HUES48 (cell line): Measurements from ENCODE around the gene CACNG5.

Source experiments
- H3K27ac ChIP-seq: one replicate; pipeline ENCODE4 v1.7.0; 2013; ENCODE audit warnings: low read depth, low read length, inconsistent platforms
- H3K27me3 ChIP-seq: 2 replicates; pipeline ENCODE4 v1.6.1; 2013; ENCODE audit warnings: mild to moderate bottlenecking, low read length; ENCODE audit not compliant: control insufficient read depth, insufficient read depth
- H3K36me3 ChIP-seq: 2 replicates; pipeline ENCODE4 v1.6.1; 2013; ENCODE audit warnings: low read length; ENCODE audit not compliant: control insufficient read depth, insufficient read depth
- H3K4me1 ChIP-seq: 2 replicates; pipeline ENCODE4 v1.6.1; 2013; ENCODE audit warnings: mild to moderate bottlenecking, low read length; ENCODE audit not compliant: control insufficient read depth, insufficient read depth
- H3K4me3 ChIP-seq: 2 replicates; pipeline ENCODE4 v1.5.1; 2013; ENCODE audit warnings: mild to moderate bottlenecking, low read depth, low read length
- H3K9ac ChIP-seq: 2 replicates; pipeline ENCODE4 v1.6.1; 2013; ENCODE audit warnings: mild to moderate bottlenecking, low read depth, low read length, moderate library complexity
- H3K9me3 ChIP-seq: 2 replicates; pipeline ENCODE4 v1.6.1; 2013; ENCODE audit warnings: low read length; ENCODE audit not compliant: control insufficient read depth, insufficient read depth

Gene CACNG5

DNA sequence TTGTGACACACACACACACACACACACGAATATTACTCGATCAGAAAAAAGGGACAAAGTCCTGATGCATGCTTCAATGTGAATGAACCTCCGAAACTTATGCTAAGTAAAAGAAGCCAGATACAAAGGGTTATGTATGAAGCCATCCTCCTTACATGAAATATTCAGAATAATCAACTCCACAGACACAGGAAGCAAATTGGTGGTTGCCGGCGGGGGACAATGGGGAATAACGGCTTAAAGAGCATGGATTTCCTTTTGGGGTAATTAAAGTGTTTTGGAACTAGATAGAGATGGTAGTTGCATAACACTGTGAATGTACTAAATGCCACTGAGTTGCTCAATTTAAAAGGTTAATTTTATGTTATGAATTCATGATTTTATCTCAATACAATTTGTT, 8.1 kb upstream of the CACNG5 start:
- H3K9me3 ChIP-seq = no peaks in the 10 kb centered on the region
- peaks cover 19% of the 10 kb centered on the region for H3K4me1 ChIP-seq
- no peaks in the 10 kb centered on the region for H3K36me3 ChIP-seq
- H3K27me3 ChIP-seq = peaks cover 5% of the 10 kb centered on the region; the same call in 1 of the 2 replicates
- no peak overlapping the region for H3K27ac ChIP-seq
- no peak overlapping the region for H3K9ac ChIP-seq
- H3K4me3 ChIP-seq = no peak overlapping the region

DNA sequence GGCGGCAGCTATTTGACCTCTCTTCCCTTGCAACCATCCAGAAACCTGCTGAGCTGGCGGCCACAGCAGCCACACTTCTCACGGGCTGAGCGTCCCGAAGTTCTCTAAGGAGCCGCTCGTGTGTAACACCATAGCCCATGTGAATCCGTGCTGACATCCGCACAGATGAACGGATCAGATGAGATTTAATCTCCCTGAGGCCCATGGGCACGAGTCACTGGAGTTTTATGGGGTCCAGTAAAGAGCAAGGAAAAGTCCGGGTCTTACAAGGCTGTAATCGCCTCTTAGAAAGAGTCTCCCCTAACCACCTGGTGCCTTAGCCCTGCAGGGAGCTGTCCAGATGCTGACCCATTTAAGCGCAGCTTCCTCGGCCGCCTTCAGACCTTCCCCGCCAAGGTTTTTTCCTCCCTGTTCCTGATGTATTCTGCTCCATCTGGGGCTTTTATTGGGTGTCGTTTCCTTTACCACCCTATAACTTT, 5.5 kb upstream of the CACNG5 start:
- H3K9ac ChIP-seq = no peak overlapping the region
- H3K9me3 ChIP-seq = no peaks in the 10 kb centered on the region
- no peak overlapping the region for H3K4me3 ChIP-seq
- H3K27ac ChIP-seq = peak overlapping the region; percentile 34
- peaks cover 19% of the 10 kb centered on the region for H3K4me1 ChIP-seq
- H3K36me3 ChIP-seq = no peaks in the 10 kb centered on the region
- H3K27me3 ChIP-seq = peaks cover 19% of the 10 kb centered on the region

GRCh38 chr17:66829883-66830282, 5.0 kb upstream of the CACNG5 start:
- Histone ChIP-seq H3K36me3 (no peaks in the 10 kb centered on the region), H3K4me1 (peaks cover 19% of the 10 kb centered on the region), H3K27ac (no peak overlapping the region), H3K27me3 (peaks cover 22% of the 10 kb centered on the region), H3K9me3 (no peaks in the 10 kb centered on the region), H3K9ac (no peak overlapping the region), H3K4me3 (peak overlapping the region; percentile 2; the same call in 1 of the 2 replicates)

- Histone ChIP-seq H3K4me1 (peaks cover 19% of the 10 kb centered on the region), H3K9ac (no peak overlapping the region), H3K36me3 (no peaks in the 10 kb centered on the region), H3K27ac (no peak overlapping the region), H3K27me3 (peaks cover 26% of the 10 kb centered on the region), H3K9me3 (no peaks in the 10 kb centered on the region), H3K4me3 (peak overlapping the region; percentile 2; the same call in 1 of the 2 replicates)
Measured at GRCh38 chr17:66830451-66830850, 4.5 kb upstream of the CACNG5 start.

DNA sequence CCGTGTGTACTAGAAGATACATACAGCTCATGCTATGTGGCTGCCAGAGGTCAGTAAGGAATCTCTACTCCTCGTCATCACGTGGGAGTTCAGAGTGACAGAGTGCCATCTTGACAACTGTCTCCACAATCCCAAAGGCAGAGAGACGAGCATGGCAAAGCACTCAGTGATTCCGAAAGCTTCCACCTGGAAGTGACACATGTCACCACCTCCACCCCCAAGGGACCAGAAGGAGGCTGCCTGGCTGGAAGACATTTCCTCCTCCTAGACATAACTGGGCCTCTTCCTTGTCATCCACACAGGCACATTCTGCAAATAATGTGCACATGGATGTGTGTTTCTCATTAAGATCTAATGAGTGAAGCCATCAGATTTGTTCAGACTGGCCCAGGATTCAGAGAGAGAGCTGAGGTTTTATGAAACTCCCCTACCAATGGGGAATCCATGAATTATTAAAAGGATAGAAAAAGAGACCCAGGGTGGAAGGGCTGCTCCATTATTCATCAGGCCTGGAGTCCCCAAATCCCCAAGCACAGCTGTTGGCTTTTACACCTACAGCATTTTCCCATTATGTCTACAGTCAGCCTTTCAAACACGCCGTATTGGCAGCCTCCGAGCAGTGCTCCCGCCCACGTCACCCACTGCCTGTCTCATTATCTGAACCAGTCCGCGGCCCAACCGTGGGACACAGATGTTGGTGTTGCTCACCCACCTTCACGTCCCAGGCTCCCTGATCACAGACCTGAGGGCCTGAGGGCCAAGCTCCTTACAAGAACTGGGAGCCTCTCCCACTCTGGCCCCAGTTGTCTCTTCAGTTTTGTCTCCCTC, 3.3 kb upstream of the CACNG5 start:
- H3K4me1 ChIP-seq = peaks cover 19% of the 10 kb centered on the region
- no peak overlapping the region for H3K4me3 ChIP-seq
- H3K9me3 ChIP-seq = no peaks in the 10 kb centered on the region
- no peak overlapping the region for H3K9ac ChIP-seq
- H3K36me3 ChIP-seq = no peaks in the 10 kb centered on the region
- no peak overlapping the region for H3K27ac ChIP-seq
- H3K27me3 ChIP-seq = peaks cover 33% of the 10 kb centered on the region

- no peaks in the 10 kb centered on the region for H3K36me3 ChIP-seq
- no peak overlapping the region for H3K27ac ChIP-seq
- no peak overlapping the region for H3K4me3 ChIP-seq
- peaks cover 38% of the 10 kb centered on the region for H3K27me3 ChIP-seq
- H3K4me1 ChIP-seq = peaks cover 19% of the 10 kb centered on the region
- H3K9ac ChIP-seq = no peak overlapping the region
- no peaks in the 10 kb centered on the region for H3K9me3 ChIP-seq
Measured at GRCh38 chr17:66833201-66833600, 1.7 kb upstream of the CACNG5 start.

DNA sequence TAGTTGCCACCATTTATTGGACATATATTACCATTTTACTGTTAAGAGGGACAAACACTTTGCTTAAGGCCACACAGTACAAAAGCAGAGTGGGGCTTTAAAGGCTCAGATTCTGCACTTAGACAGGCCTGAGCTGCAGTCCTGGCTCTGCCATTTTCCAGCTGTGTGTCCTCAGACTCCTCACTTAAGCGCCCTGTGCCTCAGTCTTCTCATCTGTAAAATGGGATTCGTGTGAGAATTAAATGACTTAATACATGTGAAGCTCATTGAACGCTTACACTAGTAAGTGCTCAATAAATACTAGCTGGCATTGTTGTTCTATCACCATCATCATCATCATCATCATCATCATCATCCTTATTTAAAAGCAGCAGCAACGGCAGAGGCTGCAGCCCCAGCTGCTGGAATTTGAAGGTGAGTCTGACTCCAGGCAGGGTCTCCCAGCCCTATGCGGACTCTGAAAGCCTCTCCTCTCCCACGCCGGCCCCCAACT, 445 bp upstream of the CACNG5 start:
- H3K27ac ChIP-seq = no peak overlapping the region
- no peaks in the 10 kb centered on the region for H3K9me3 ChIP-seq
- peaks cover 11% of the 10 kb centered on the region for H3K4me1 ChIP-seq
- peaks cover 38% of the 10 kb centered on the region for H3K27me3 ChIP-seq
- peak overlapping the region; percentile 64 for H3K4me3 ChIP-seq
- H3K9ac ChIP-seq = no peak overlapping the region
- H3K36me3 ChIP-seq = no peaks in the 10 kb centered on the region

DNA sequence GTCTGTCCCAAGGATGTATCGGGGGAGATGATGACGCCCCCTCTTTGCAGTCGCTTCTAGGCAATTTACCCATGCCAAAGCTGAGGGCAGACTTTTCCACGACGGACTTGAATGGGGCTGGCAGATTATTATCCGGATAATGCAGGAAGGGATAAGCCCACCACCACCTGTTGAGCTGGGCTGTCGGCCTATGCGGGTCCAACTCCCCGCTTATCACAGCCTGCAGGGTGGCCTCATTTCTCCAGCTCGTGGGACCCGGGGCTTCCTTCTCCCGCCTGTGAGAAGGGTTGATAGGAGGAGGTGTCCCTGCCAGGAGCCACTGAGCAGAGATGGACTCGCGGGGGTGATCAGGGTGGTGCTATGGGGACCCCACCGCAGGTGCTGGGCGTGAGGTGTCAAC, 559 bp downstream of the CACNG5 start:
- Histone ChIP-seq H3K9me3 (no peaks in the 10 kb centered on the region), H3K27ac (no peak overlapping the region), H3K4me1 (peaks cover 3% of the 10 kb centered on the region), H3K9ac (no peak overlapping the region), H3K27me3 (peaks cover 34% of the 10 kb centered on the region), H3K36me3 (no peaks in the 10 kb centered on the region), H3K4me3 (peak overlapping the region; percentile 64)

- H3K4me3 ChIP-seq = no peak overlapping the region
- no peaks in the 10 kb centered on the region for H3K9me3 ChIP-seq
- H3K36me3 ChIP-seq = no peaks in the 10 kb centered on the region
- peaks cover 32% of the 10 kb centered on the region for H3K27me3 ChIP-seq
- no peak overlapping the region for H3K9ac ChIP-seq
- H3K27ac ChIP-seq = no peak overlapping the region
- H3K4me1 ChIP-seq = no peaks in the 10 kb centered on the region
Measured at GRCh38 chr17:66836063-66837005, 1.4 kb downstream of the CACNG5 start.

DNA sequence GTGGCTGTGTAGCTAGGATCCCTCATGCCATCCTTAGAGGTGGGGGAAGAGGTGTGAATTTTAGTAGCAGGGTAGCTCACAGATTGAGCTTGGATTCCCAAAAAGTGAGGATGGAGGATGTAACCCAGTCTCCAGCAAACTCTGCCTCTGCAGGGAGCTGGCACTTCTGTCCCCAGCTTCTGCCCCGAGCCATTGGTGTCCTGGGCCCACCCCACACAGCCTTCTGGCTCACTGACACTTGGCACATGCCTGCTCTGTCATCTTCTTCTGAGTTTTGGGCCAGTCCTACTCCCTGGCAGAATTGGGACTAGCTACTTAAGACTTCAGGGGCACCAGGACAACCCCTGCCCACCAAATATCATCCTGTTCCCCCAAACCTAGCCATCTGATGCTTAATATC, 2.3 kb downstream of the CACNG5 start:
- Histone ChIP-seq H3K4me1 (no peaks in the 10 kb centered on the region), H3K27me3 (peaks cover 32% of the 10 kb centered on the region), H3K36me3 (no peaks in the 10 kb centered on the region), H3K9ac (no peak overlapping the region), H3K4me3 (no peak overlapping the region), H3K27ac (no peak overlapping the region), H3K9me3 (no peaks in the 10 kb centered on the region)
